ENCODE results near the gene CRYGC.
"Not testable (repeated sequence)": the region's sequence is repeated elsewhere in the genome, so short reads cannot be mapped to it uniquely, and the experiment has no call there.

Gene CRYGC

DNA sequence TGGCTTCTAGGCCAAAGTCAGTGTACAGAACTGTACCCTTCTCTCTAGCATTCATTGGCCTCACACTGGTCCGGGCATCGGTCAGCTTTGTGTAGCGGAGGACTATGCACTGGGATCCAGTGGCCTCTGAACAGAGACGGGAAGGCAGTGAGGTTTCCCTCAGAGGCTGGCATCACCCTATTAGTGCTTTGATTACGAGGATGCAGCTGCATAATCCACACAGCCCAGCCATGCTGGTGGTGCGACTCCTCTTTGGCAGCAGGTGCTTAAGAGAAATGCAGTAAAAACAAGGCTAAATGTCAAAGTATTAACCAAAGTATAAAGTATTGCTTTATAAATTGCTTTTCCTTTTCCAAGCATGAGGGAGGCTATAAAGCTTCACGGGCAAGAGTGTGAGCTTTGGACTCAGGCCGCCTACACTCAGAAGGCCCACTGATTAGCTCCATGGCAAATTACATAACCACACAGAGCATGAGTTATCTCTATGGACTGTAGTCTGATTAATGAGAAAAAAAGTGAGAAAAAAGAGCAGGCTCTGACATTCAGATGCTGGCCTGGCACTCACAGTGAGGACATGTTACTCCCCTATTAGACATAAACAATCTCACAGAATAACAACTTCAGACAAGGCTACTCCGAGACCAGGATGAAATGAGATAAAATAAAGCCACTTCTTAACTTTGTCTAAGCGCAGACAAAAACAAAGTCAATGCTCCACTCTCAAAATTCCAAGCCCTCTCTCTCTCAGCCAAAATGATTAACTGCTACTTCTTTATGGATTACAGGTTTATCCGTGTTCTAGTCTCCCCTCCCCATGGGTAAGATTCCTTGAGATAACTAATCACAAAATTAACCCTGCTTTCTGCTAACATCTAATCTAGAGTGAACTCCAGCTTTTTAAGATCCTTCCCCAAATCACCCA is 6.4 kb upstream of the CRYGC start:
- no peak for DNase-seq

DNA sequence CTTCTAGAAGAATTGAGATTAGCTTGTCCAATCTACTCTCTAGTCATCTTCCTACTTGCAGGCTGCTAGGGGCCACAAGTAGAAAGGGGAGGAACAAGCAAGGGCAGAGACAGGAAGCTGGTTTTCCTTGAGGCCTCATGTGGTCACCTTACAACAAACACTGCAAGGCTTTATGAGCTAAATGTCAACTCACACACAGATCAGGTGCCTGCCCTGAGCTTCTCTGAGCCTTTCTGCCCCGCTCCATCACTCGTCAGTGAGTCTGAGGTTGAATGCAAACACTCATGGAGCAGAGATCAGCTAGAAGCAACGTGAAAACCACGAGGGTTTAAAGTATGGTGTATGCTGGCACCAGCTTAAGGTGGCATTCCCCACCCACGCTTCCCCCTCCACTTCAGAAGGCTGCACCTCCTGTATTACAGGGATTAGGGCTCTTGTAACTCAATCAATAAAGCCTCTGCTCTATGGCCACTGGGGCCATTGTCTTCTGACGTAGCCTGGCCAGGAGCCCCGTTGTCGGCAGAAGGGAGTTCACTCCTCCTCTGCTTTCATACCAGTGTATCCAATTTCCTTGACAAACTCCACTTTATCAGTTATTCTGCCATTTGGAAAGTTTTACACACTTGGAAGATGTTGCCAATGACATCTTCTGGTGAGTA is 5.4 kb upstream of the CRYGC start:
- DNase-seq: no peak

DNA sequence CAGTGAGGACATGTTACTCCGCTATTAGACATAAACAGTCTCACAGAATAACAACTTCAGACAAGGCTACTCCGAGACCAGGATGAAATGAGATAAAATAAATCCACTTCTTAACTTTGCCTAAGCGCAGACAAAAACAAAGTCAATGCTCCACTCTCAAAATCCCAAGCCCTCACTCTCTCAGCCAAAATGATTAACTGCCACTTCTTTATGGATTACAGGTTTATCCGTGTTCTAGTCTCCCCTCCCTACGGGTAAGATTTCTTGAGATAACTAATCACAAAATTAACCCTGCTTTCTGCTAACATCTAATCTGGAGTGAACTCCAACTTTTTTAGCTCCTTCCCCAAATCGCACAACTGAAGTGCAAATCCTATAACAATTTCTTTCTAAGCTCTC is 1.1 kb upstream of the CRYGC start:
- DNase-seq: no peak

DNA sequence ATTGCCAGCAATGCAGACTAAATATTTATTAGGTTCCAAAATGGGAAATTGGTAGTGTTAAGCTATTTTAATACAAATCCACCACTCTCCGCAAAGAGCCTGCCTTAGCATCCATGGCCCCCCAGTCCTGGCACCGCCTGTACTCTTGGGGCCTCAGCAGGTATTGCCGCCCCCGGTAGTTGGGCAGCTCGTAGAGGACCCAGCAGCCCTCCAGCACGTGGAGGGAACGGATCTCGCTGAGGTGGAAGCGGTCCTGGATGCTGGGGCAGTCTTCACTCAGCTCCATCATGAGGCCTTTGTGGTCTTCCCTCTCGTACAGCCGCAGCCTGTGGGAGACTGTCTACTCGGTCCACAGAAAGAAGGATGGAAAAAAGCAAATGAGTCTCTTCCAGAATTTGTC is 1.5 kb downstream of the CRYGC start:
- no peak for DNase-seq

DNA sequence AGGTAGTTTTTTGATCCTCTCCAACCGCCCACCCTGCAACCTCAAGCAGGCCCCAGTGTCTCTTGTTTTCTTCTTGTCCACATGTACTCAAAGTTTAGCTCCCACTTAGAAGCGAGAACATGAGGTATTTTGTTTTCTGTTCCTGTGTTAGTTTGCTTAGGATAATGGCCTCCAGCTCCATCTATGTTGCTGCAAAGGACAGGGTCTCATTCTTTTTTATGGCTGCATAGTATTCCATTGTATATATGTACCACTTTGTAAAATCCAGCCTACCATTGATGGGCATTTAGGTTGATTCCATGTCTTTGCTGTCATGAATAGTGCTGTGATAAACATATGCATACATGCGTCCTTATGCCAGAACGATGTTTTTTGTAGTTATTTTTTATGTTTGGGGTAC is 2.5 kb downstream of the CRYGC start:
- no peak for DNase-seq

DNA sequence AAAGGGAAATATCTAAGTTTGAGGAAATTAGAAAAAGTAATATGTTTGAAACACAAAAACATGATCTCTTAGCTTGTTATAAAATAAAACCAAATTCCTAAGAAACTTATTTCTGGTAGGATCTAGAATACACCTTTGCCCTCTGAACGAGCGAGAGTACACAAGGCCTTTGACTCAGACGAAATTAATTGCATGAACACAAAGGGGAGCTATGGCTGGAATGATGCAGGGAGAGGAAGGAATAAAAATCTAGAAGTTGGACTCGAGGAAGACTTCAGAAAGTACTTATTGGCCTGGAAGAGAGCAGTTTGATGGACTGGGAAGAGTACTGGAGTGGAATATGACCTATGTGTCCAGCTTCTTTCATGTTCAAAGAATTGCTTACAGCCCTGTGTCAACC is 4.4 kb downstream of the CRYGC start:
- DNase-seq: no peak

DNA sequence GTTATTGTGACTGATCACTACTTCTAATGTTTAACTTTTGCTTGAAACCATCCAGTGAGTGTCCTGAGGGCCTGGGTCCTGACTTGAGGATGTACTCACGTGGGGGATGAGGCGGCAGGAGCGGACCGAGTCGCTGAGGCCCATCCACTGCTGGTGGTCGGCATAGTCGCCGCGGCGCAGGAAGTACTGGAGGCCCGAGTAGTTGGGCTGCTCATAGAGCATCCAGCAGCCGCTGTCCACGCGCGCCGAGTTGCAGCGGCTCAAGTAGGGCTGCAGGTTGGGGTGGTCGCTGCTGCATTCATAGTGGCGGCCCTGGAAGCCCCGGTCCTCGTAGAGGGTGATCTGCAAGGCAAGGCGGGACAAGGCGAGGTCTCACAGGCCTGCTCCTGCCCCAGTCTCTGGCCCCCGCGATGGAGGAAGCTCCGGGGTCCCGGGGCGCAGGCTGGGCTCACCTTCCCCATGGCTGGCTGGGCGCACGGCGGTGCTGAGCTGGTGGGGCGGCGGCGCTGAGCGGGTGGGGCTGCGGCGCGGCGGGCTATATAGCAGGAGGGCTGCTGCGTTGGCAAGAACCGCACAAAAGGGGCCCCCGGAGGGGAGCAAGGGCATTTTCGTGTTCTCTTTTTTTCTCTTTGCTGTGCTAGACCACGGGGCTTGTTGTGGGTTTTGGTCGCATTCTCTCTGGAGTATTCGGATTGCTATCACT is 5.5 kb downstream of the CRYGC start, which contains the start of gene CRYGD:
TSS of gene CRYGD (minus strand) at position 512 of the 703 bp plus-strand sequence. CDS start at position 461, 51 bp downstream.
- DNase-seq: not testable (repeated sequence)

DNA sequence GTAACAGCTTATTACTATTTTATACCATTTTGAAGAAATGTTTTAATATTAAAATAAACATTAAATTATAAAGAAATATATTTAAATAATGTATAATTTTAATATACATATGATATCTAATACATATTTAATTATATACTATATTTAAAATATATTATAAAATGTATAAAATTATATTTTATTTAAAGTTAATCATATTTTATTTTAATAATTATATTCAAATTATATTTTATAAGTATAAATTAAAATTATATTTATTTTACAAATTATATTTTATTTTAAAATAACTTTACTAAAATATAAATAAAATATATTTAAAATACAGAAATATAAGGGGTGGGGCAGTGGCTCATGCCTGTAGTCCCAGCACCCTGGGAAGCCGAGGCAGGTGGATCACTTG is 7.4 kb downstream of the CRYGC start:
- no peak for DNase-seq

DNA sequence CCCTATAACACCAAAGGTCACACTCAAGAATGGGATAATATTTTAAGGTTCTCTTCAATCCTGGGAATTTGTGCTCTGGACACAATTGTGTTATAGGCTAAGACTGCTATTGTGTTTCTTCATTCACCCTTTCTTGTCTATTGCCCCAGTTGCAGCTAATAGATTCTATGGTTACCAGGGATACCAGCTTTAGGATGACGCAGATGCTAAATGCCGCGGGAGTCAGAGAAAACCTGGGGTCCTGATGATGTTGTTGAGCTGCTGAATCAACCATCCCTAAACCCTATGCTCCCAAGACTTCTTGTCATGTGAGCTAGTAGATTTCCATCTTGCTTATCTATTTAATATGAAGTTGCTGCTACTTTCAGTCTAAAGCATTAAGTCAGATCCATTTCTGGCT is 10.7 kb downstream of the CRYGC start:
- no peak for DNase-seq

DNA sequence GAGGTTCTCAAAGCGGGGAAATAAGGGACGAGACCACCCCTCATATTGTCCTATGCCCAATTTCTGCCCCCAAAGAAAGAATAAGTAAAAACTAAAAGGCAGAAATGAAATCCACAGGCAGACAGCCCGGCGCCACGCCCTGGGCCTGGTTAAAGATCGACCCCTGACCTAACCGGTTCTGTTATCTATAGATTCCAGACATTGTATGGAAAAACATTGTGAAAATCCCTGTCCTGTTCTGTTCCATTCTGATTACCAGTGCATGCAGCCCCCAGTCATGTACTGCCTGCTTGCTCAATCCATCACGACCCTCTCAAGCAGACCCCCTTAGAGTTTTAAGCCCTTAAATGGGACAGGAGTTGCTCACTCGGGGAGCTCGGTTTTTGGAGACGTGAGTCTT is 12.2 kb downstream of the CRYGC start:
- DNase-seq: not testable (repeated sequence)

DNA sequence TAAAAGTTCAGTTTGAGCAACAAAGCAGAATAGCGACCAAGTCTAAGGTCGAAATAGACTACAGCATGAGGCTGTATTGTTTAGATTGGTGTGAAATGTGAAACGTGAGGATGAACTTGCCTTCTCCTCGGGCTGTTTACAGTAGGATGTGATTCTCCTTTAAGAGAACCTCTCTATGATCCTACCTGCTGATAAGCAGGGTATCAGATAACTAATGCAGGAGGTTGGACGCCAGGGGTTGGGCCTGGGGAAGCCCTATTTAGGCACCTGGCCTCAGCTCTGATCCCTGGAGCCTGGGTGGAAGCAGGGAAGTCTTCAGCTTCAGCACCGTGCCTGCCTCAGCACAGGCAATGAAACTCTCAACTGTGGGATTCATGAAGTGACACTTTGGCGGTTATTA is 16.7 kb downstream of the CRYGC start:
- DNase-seq: no peak

DNA sequence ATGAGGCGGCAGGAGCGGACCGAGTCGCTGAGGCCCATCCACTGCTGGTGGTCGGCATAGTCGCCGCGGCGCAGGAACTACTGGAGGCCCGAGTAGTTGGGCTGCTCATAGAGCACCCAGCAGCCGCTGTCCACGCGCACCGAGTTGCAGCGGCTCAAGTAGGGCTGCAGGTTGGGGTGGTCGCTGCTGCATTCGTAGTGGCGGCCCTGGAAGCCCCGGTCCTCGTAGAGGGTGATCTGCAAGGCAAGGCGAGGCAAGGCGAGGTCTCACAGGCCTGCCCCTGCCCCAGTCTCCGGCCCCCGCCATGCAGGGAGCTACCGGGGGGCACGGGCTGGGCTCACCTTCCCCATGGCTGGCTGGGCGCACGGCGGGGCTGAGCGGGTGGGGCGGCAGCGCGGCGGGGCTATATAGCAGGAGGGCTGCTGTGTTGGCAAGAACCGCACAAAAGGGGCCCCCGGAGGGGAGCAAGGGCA is 17.3 kb downstream of the CRYGC start:
- not testable (repeated sequence) for DNase-seq

DNA sequence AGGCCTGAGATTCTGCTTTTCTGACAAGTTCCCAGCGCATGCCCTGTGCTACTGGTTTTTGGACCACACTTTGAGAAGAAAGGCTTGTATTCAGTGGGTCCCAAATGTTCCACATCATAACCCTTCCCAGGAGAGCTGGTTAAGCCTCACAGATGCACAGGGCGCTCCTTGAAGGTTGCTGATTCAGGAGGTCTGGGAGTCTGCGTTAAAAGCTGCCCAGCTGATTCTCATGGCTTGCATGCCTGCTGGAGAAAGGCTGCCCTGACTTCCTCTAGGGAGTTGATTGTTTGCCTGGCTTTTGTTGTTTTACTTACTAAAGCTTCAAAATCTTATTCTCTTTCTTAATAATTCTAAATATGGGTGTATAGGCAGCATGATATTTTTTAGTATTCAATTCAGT is 26.0 kb downstream of the CRYGC start:
- no peak for DNase-seq

DNA sequence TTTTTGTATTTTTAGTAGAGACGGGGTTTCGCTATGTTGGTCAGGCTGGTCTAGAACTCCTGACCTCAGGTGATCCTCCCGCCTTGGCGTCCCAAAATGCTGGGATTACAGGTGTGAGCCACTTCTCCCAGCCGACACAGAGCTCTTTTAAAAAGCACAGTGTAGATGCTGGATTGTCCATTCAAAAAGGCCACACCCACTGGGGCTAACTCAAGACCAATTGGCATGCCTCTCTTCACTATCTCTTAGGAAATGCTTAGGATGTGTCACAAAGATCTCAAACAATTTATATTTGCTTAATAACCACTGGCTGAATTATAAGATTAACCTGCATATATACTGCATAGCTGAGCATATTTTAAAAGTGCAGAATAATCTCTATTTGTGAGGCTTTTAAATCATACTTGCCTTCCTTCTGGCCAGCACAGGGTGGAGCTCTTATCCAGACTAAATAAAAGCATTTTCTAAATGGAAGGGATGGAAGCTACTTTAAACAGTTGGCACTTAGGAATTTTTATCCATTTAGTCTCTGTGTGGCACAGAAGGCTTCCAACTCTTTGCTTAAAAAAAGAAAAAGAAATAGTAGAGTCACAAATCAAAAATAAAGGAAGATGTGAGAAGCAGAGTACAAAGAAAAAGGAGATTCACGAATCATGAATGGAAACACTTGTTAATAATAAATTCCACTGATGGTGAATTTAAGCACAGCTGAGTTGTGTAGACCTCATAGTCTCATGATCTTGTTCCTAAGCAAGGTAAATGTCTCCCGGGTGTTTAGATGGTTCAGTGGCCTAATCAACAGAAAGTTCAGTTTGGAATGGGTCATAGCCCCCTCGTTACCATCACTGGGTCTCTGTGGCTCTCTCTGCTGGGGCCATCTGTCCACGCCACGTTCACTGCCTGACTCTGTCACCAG is 27.7 kb downstream of the CRYGC start:
- DNase-seq: no peak

DNA sequence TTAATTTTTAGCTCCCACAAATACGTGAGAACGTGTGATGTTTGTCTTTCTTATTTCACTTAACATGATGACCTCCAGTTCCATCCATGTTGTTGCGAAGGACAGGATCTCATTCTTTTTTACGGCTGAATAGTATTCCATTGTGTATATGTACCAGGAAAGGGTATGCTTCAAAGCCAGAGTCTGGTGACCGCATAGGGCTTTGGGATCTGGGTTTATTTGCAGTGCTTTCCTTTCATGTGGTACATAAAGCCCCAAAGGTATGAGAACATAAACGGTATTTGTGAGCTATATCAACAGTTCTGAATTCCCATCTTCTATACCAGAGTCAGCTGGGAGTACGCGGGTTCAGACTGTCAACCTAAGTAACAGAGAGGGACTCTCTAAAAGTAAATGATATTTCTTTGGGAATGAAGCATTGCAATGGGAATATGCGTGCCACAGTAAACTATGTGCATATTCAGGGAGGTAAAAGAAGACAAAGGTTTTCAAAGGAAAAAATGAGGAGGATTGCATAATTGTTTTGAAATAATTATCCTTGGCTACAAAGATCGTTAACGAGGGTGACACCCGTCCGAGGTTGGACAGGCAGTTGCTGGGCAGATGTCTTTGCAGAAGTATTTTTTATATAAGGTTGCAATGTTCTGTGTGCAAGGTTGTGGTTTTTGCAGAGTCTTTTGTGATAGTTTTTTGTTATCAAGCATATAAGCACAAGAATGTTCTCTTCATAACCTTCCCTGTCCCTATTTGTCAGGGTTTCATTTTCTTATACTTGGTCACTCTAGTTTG is 29.8 kb downstream of the CRYGC start:
- no peak for DNase-seq

DNA sequence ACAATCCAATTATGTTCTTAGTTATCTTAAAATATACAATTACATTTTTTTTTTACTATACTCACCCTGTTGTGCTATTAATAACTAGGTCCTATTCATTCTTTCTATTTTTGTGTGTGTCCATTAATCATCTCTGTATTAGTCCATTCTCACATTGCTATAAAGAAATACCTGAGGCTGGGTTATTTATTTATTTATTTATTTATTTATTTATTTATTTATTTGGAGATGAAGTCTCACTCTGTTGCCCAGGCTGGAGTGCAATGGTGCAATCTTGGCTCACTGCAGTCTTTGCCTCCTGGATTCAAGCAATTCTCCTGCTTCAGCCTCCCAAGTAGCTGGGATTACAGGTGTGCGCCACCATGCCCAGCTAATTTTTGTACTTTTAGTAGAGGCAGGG is 30.9 kb downstream of the CRYGC start:
- not testable (repeated sequence) for DNase-seq

DNA sequence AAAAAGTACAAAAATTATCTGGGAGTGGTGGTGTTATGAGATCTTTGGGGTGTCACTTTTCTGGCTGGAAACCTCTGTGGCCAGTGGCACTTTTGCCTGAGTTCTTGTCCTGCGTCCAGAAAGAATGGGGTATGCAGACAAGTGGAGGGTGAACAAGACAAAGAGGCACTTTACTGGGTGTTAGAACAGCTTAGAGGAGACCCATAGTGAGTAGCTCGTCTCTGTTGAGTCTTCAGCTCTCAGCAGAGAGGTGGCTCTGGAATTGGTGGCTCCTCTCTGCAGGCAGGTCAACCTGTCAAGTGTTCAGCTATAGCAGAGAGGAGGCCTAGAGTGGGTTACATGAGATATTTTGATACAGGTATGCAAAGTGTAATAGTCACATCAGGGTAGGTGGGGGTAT is 31.4 kb downstream of the CRYGC start:
- no peak for DNase-seq

DNA sequence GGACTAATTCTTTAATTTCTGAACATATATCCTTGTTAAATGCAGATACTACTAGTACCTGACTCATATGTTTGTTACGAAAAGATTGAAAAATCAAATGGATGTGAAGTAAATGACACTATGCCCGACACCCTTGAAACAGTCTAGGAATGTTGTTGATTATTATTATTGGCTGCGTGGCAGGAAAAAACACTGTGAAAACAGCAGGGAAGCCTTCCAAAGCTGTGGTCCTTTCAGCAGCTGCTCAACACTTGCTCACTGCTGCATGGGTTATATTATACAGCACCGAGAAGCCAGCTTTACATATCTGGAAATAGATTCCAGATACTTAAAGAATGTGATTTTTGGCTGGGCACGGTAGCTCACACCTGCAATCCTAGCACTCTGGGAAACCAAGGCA is 31.8 kb downstream of the CRYGC start:
- no peak for DNase-seq

DNA sequence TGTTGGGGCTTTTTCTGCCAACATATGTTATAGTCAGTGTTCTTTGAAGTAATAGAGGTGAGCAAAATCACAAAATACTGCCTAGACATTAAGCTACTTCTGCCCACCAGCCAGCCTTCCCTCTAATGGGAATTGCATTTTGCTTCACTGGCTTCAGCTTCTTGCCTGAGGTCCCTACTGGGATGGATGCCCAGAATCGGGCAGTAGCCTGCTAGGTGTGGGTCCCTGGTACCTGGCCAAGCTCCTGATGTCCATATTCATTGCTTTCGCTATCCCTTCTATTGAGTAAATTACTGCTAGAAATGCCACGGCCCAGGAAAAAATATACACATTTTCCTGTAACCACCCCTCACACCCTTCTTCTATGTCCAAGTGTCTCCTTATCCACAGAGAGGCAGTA is 32.3 kb downstream of the CRYGC start:
- DNase-seq: no peak

DNA sequence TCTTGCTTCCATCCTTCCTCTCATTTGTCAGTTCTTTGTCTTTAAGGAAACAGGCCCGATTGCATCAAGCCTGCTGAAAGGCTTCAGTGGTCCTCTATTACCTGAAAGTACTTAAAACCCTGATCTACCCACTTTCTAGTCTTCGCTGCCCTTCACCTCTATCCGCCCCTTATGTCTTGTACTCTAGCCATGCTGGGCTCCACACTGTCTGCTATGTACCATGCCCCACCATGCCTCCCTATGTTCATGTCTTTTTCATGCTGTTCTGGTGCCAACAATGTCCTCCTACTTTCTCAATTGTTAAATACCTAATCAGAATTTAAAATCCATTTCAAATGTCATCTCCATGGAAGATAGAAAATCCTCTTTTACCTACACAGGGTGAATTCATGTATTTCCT is 33.5 kb downstream of the CRYGC start:
- DNase-seq: no peak

DNA sequence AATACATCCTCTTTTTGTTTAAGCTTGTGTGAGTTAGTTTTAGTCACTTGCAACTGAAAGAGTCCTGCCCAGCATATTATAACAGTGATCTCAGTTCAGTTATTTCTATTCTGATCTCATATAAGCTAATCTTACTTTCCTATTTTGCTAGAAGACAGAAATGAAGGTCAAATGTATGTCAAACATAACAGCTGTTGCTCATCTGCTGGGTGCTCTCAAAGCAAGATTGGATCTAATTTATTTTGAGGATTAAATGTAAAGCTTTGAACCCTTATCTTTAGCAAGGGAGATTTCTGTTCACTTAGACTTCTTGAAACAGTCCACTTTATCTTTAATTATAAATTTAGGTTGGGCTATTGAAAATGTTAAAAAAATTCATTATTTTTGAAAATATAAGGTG is 36.5 kb downstream of the CRYGC start:
- DNase-seq: no peak

Data from NCI-H1092 (cell line).